CD8-positive, alpha-beta memory T cell (primary cell): ENCODE measurements around the gene NKX6-2. TPM values are rescaled to one million over a fixed set of nuclear protein-coding genes. Genes with fewer than 3 reads are reported as not detected.
A peak's percentile ranks its signal among the peaks of the same experiment; 100 is the strongest.
"Not testable (repeated sequence)": the region's sequence is repeated elsewhere in the genome, so short reads cannot be mapped to it uniquely, and the experiment has no call there.

Experiments
- CTCF ChIA-PET: fragments of 350-600 bp; sonication (Branson Sonifier 250); formaldehyde crosslinking; loops from one replicate; lab custom pipeline; 2021; ENCODE audit warnings: antibody characterized with exemption; lab: Charles Lee
- POLR2A ChIA-PET: fragments of 350-600 bp; sonication (Branson Sonifier 250); formaldehyde crosslinking; loops from one replicate; lab custom pipeline; 2021; ENCODE audit warnings: antibody characterized with exemption; lab: Charles Lee
- DNase-seq, 5 donors: peaks; one replicate each; pipeline versions ENCODE4 v3.0.0 to v3.0.0-alpha.2; 2020 to 2022; ENCODE audit warnings: mixed read lengths in 1 of 5
- H3K27ac ChIP-seq: one replicate; pipeline ENCODE4 v1.7.0; 2013; ENCODE audit warnings: low read depth, mild to moderate bottlenecking, low read length, moderate library complexity
- H3K27me3 ChIP-seq: 2 replicates; pipeline ENCODE4 v1.7.0; 2013; ENCODE audit warnings: low read length, mild to moderate bottlenecking; ENCODE audit not compliant: insufficient read depth, poor library complexity, severe bottlenecking
- H3K36me3 ChIP-seq: 2 replicates; pipeline ENCODE4 v1.7.0; 2013; ENCODE audit warnings: mild to moderate bottlenecking, low read length, moderate library complexity; ENCODE audit not compliant: insufficient read depth
- H3K4me1 ChIP-seq: 2 replicates; pipeline ENCODE4 v1.7.0; 2013; ENCODE audit warnings: mild to moderate bottlenecking, low read length, moderate library complexity; ENCODE audit not compliant: insufficient read depth
- H3K4me3 ChIP-seq: 2 replicates; pipeline ENCODE4 v1.7.0; 2013; ENCODE audit warnings: mild to moderate bottlenecking, low read length
- H3K9me3 ChIP-seq: 2 replicates; pipeline ENCODE4 v1.7.0; 2013; ENCODE audit warnings: mild to moderate bottlenecking, low read length
- H3K27ac Mint-ChIP-seq, 8 donors: one replicate each; pipeline ENCODE4 v1.8.0; 2020 to 2021; ENCODE audit warnings: mixed read lengths in 8 of 8, mild to moderate bottlenecking in 6 of 8, inconsistent platforms in 3 of 8, moderate library complexity in 3 of 8
- H3K27me3 Mint-ChIP-seq, 2 donors: one replicate each; pipeline ENCODE4 v1.8.0; 2020 to 2021; ENCODE audit warnings: mixed read lengths in 2 of 2, mild to moderate bottlenecking in 1 of 2, moderate library complexity in 1 of 2
- H3K36me3 Mint-ChIP-seq, 3 donors: one replicate each; pipeline ENCODE4 v1.8.0; 2020 to 2021; ENCODE audit warnings: mixed read lengths in 3 of 3, inconsistent platforms in 1 of 3, mild to moderate bottlenecking in 1 of 3
- H3K4me1 Mint-ChIP-seq, 3 donors: one replicate each; pipeline ENCODE4 v1.8.0; 2020 to 2021; ENCODE audit warnings: mixed read lengths in 3 of 3, inconsistent platforms in 1 of 3, mild to moderate bottlenecking in 1 of 3
- H3K4me3 Mint-ChIP-seq, 7 donors: one replicate each; pipeline ENCODE4 v1.8.0; 2020 to 2021; ENCODE audit warnings: mixed read lengths in 7 of 7, mild to moderate bottlenecking in 6 of 7, moderate library complexity in 4 of 7, inconsistent platforms in 2 of 7
- H3K9me3 Mint-ChIP-seq, 5 donors: one replicate each; pipeline ENCODE4 v1.8.0; 2020 to 2022; ENCODE audit warnings: mixed read lengths in 5 of 5, mild to moderate bottlenecking in 3 of 5, moderate library complexity in 2 of 5, inconsistent platforms in 1 of 5
- polyA plus RNA-seq: library from polyadenylated mRNA; unstranded; fragments of 300-500 nt; fragmentation: Illumina TruSeq; gene quantifications from one replicate; pipeline ENCODE4 v1.2.3, GENCODE V29; 2021
- total RNA-seq, 2 experiments: library from RNA; stranded (reverse); gene quantifications; one replicate each; pipeline ENCODE4 v1.2.3, GENCODE V29; 2021

The NKX6-2 gene
- total and polyA plus RNA-seq, 3 experiments from 2014 or later: not detected

DNA sequence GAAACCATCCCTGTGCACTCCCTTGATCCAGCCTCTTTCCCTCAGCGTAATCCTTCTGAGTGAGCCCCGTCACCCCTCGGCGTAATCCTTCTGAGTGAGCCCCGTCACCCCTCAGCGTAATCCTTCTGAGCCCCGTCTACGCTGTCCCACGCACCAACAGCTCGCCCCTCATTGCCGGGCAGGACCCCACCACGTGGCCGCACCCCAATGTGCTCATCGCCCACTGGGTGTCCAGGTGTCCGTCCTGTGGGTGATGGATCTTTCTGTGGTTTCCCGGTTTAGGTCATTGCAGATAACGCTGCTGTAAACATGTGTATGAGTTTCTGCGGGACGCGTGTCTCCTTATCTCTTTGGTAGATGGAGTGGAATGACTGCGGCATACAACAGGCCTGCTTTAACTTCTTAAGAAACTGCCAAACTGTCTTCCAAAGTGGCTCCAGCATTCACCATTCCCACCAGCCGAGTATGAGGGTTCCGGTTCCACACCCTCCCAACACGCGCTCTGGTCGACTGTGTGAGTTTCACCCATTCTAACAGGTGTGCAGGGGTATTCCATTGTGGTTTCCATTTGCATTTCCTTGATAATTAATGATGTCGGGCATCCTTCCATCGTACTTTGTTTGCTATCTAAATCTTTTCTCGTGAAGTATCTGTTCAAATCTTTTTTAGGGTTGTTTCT lies 42.1 kb upstream of the NKX6-2 start:
- no peak overlapping the region for H3K4me3 Mint-ChIP-seq
- no peaks in the 10 kb centered on the region for H3K4me1 ChIP-seq
- H3K27ac Mint-ChIP-seq: peak overlapping the region in 1 of 8 donors; percentile 81
- H3K4me1 Mint-ChIP-seq: no peaks in the 10 kb centered on the region
- H3K27me3 Mint-ChIP-seq: no peaks in the 10 kb centered on the region
- no peaks in the 10 kb centered on the region for H3K36me3 ChIP-seq
- no peak for DNase-seq
- no peak overlapping the region for H3K4me3 ChIP-seq
- no peaks in the 10 kb centered on the region for H3K27me3 ChIP-seq
- H3K27ac ChIP-seq: no peak overlapping the region
- peaks cover 0 to 4% (median 0%) of the 10 kb centered on the region in 5 donors for H3K9me3 Mint-ChIP-seq
- POLR2A ChIA-PET: no interaction called here
- no peaks in the 10 kb centered on the region for H3K9me3 ChIP-seq
- CTCF ChIA-PET: no interaction called here
- H3K36me3 Mint-ChIP-seq: no peaks in the 10 kb centered on the region

DNA sequence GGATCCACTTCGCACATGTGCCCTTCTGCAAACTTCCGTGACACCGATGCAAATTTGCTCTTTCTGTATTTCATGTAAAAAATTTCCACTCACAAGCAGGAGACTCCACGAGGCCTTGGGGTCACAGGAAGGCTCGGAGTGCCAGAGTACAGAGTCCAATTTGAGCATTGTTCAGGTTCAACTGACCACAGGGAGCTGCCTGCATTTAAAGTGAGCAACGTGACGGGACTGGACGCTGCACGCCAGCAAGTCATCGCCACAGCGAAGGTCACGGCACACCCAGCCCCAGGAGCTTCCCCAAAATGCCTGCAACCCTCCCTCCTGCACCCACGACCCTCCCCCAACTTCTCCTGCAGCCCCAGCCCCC lies 41.5 kb upstream of the NKX6-2 start:
- Histone ChIP-seq H3K9me3 (no peaks in the 10 kb centered on the region), H3K27me3 (no peaks in the 10 kb centered on the region), H3K4me1 (no peaks in the 10 kb centered on the region), H3K4me3 (no peak overlapping the region), H3K27ac (no peak overlapping the region), H3K36me3 (no peaks in the 10 kb centered on the region)
- Mint-ChIP-seq H3K27me3 (no peaks in the 10 kb centered on the region), H3K4me3 (no peak overlapping the region), H3K36me3 (no peaks in the 10 kb centered on the region), H3K9me3 (peaks cover 0 to 4% (median 0%) of the 10 kb centered on the region in 5 donors), H3K27ac (no peak overlapping the region), H3K4me1 (no peaks in the 10 kb centered on the region)
- POLR2A ChIA-PET: no interaction called here
- no peak for DNase-seq
- CTCF ChIA-PET: no interaction called here

DNA sequence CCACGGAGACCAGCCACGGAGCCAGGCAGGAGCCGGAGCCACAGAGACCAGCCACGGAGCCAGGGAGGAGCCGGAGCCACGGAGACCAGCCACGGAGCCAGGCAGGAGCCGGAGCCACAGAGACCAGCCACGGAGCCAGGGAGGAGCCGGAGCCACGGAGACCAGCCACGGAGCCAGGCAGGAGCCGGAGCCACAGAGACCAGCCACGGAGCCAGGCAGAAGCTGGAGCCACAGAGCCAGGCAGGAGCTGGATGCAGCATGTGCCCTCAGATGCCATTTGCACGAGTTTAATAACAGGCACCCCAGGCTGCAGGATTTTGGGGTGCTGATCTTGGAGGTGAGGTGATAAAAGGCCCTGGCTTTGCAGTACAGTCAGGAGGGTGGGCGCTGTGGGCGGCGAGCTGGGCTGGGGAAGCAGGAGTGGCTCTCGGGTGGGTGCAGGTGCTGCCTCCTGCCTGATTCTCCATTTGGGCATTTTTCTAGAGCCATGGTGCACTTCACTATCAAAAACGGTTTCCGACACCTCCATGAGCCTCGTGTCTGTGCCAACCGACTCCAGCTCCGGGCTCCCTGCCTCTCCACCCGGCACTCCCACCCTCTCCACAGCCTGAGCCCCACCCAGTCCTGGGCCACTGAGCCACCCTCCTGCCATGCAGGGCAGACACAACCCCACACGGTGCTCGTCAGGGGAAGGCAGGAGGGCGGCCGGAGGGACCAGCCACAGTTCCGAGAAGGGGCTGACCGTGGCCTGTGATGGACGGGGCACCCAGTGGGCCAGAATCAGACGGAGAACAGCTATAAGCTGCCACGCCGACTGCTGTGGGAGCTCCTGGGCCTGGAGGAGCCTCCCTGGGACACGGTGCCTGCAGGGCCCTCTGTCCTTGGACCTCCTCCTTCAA lies 40.8 kb upstream of the NKX6-2 start:
- no peaks in the 10 kb centered on the region for H3K27me3 Mint-ChIP-seq
- H3K4me1 Mint-ChIP-seq: no peaks in the 10 kb centered on the region
- no peaks in the 10 kb centered on the region for H3K36me3 Mint-ChIP-seq
- CTCF ChIA-PET: no interaction called here
- Histone ChIP-seq H3K27me3 (no peaks in the 10 kb centered on the region), H3K4me3 (no peak overlapping the region), H3K36me3 (no peaks in the 10 kb centered on the region), H3K27ac (no peak overlapping the region), H3K4me1 (no peaks in the 10 kb centered on the region), H3K9me3 (no peaks in the 10 kb centered on the region)
- POLR2A ChIA-PET: no interaction called here
- DNase-seq: no peak
- H3K9me3 Mint-ChIP-seq: peaks cover 0 to 4% (median 0%) of the 10 kb centered on the region in 5 donors
- H3K4me3 Mint-ChIP-seq: no peak overlapping the region
- H3K27ac Mint-ChIP-seq: no peak overlapping the region

DNA sequence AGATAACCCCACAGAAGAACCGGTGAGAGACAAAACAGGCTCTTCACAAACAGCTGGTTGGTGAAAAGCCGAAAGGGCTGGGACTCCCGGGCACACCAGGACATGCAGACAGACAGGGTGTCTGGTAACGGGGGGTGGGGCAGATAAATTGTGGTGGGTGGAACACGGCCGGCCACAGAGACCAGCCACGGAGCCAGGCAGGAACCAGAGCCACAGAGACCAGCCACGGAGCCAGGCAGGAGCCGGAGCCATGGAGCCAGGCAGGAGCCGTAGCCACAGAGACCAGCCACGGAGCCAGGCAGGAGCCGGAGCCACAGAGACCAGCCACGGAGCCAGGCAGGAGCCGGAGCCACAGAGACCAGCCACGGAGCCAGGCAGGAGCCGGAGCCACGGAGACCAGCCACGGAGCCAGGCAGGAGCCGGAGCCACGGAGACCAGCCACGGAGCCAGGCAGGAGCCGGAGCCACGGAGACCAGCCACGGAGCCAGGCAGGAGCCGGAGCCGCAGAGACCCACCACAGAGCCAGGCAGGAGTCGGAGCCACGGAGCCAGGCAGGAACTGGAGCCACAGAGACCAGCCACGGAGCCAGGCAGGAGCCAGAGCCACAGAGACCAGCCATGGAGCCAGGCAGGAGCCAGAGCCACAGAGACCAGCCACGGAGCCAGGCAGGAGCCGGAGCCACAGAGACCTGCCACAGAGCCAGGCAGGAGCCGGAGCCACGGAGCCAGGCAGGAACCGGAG lies 40.0 kb upstream of the NKX6-2 start:
- H3K4me3 Mint-ChIP-seq, DNase-seq, H3K27ac ChIP-seq, H3K27me3 Mint-ChIP-seq, POLR2A ChIA-PET, H3K4me3 ChIP-seq, H3K4me1 ChIP-seq, CTCF ChIA-PET, H3K27me3 ChIP-seq, H3K9me3 ChIP-seq, H3K36me3 ChIP-seq, H3K9me3 Mint-ChIP-seq, H3K36me3 Mint-ChIP-seq, H3K4me1 Mint-ChIP-seq: not testable (repeated sequence)
- H3K27ac Mint-ChIP-seq: peak overlapping the region in 1 of 8 donors; percentile 9

DNA sequence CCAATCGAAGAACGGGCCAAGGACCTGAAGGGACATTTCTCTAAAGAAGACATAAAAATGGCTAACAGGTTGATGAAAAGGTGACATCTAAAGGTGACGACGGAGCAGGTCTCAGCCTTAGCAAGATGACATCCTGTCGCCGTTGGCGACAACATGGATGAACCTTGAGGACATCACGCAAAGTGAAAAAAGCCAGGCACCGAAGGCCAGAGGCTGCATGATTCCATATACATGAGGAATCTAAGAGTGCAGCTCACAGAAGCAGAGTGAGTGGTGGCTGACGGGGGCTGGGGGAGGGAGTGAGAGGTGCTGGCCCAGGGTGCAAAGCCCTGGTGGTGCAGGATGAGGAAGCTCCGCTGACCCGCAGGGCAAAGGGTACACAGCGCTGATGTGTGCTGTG lies 34.1 kb upstream of the NKX6-2 start:
- H3K9me3 ChIP-seq: no peaks in the 10 kb centered on the region
- Mint-ChIP-seq H3K4me3 (no peak overlapping the region), H3K27ac (no peak overlapping the region), H3K4me1 (no peaks in the 10 kb centered on the region), H3K36me3 (no peaks in the 10 kb centered on the region), H3K9me3 (no peaks in the 10 kb centered on the region), H3K27me3 (peaks cover 11 to 32% of the 10 kb centered on the region in 2 donors)
- no peaks in the 10 kb centered on the region for H3K27me3 ChIP-seq
- no peak overlapping the region for H3K4me3 ChIP-seq
- H3K4me1 ChIP-seq: no peaks in the 10 kb centered on the region
- DNase-seq: no peak
- ChIA-PET CTCF (no interaction called here), POLR2A (no interaction called here)
- no peak overlapping the region for H3K27ac ChIP-seq
- no peaks in the 10 kb centered on the region for H3K36me3 ChIP-seq

DNA sequence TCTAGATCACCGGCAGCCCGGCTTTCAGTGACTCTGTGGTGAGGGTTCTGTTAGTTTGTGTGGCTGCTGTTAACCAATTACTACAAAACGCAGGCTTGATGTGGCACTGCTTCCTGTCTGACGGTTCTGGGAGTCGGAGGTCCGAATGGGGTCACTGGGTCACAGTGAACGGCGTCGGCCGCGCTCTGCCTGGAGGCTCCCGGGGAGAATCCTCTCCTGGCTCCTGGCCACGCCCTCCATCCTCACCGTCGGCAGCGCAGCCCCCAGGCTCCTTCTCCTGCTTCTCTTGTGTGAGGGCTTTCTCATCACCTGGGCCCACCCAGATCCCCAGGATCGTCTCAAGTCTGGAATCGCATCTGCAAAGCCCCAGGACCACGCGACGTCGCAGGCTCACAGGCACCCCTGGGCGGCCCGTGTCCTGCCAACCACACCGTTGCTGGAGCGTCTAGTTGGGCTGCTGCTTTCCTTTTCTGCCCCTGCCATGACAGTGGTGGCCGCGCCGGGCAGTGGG lies 31.8 kb upstream of the NKX6-2 start:
- no peak overlapping the region for H3K4me3 ChIP-seq
- no peak overlapping the region for H3K4me3 Mint-ChIP-seq
- ChIA-PET POLR2A (no interaction called here), CTCF (no interaction called here)
- no peaks in the 10 kb centered on the region for H3K36me3 Mint-ChIP-seq
- H3K27me3 Mint-ChIP-seq: peaks cover 11 to 32% of the 10 kb centered on the region in 2 donors
- H3K9me3 ChIP-seq: no peaks in the 10 kb centered on the region
- no peaks in the 10 kb centered on the region for H3K9me3 Mint-ChIP-seq
- H3K4me1 ChIP-seq: no peaks in the 10 kb centered on the region
- DNase-seq: no peak
- H3K4me1 Mint-ChIP-seq: no peaks in the 10 kb centered on the region
- H3K27ac Mint-ChIP-seq: no peak overlapping the region
- H3K27ac ChIP-seq: no peak overlapping the region
- H3K36me3 ChIP-seq: no peaks in the 10 kb centered on the region
- no peaks in the 10 kb centered on the region for H3K27me3 ChIP-seq

DNA sequence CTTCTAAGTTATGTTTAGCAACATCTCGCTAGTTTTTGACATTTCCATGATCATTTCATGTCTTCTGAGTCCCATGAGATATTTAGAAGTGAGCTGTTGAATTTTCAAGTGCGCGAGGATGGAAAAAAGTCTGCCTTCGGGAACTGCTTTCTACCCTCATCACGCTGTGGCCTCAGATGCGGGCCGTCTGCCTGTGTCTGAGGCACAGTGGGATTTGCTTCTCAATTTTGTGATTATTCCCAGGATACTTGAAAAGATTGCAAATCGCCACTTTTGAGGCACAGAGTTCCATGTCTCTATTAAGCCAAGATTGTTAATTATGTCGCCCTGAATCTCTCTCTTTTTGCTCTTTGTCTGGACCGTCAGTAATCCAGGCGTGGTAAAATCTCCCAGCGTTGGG lies 30.8 kb upstream of the NKX6-2 start:
- Histone ChIP-seq H3K27me3 (no peaks in the 10 kb centered on the region), H3K36me3 (no peaks in the 10 kb centered on the region), H3K4me1 (no peaks in the 10 kb centered on the region), H3K27ac (no peak overlapping the region), H3K9me3 (no peaks in the 10 kb centered on the region), H3K4me3 (no peak overlapping the region)
- ChIA-PET POLR2A (no interaction called here), CTCF (no interaction called here)
- DNase-seq: no peak
- no peaks in the 10 kb centered on the region for H3K36me3 Mint-ChIP-seq
- no peak overlapping the region for H3K4me3 Mint-ChIP-seq
- H3K9me3 Mint-ChIP-seq: no peaks in the 10 kb centered on the region
- no peaks in the 10 kb centered on the region for H3K4me1 Mint-ChIP-seq
- H3K27me3 Mint-ChIP-seq: peaks cover 11 to 32% of the 10 kb centered on the region in 2 donors
- no peak overlapping the region for H3K27ac Mint-ChIP-seq
